DND-41 (cell line): ENCODE measurements around the gene HOXD9.

Source experiments
- EZH2 ChIP-seq: IDR thresholded peaks from 3 replicates; pipeline ENCODE4 v1.6.1; 2012; ENCODE audit warnings: borderline replicate concordance, low read depth, mild to moderate bottlenecking, moderate library complexity, low read length, inconsistent platforms; ENCODE audit not compliant: severe bottlenecking
- TF ChIP-seq, protein P1 (sequence below): IDR thresholded peaks from 2 replicates; pipeline ENCODE4 v1.5.1; 2012; ENCODE audit warnings: borderline replicate concordance, low read length, moderate library complexity, mild to moderate bottlenecking; ENCODE audit not compliant: poor library complexity, severe bottlenecking; ENCODE audit errors: extremely low read depth

DNA sequence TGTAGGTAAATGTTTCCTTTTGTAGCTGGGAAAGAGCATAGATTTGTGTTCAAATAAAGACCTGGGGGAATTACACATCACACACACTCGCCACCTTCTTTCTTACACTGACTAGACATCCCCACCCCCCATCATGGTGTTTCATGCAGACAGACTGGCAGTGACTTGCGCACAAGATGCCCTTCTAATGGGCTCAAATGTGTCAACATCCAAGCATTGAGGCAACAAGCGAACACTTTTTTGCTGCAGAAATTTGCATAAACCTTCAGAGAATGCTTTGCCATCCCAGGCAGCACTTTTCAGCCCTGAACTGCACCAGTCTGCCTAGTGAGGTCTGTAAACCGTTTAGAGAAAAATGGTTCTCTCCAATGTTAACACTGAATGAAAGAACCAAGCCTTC, 11.5 kb downstream of the HOXD9 start:
- TF ChIP-seq, protein P1, sequence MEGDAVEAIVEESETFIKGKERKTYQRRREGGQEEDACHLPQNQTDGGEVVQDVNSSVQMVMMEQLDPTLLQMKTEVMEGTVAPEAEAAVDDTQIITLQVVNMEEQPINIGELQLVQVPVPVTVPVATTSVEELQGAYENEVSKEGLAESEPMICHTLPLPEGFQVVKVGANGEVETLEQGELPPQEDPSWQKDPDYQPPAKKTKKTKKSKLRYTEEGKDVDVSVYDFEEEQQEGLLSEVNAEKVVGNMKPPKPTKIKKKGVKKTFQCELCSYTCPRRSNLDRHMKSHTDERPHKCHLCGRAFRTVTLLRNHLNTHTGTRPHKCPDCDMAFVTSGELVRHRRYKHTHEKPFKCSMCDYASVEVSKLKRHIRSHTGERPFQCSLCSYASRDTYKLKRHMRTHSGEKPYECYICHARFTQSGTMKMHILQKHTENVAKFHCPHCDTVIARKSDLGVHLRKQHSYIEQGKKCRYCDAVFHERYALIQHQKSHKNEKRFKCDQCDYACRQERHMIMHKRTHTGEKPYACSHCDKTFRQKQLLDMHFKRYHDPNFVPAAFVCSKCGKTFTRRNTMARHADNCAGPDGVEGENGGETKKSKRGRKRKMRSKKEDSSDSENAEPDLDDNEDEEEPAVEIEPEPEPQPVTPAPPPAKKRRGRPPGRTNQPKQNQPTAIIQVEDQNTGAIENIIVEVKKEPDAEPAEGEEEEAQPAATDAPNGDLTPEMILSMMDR, result no peak
- TF ChIP-seq EZH2, result no peak
